Activated gamma-delta T cell (primary cell): ENCODE results near the gene PI4K2B.
"Not testable (repeated sequence)": the region's sequence is repeated elsewhere in the genome, so short reads cannot be mapped to it uniquely, and the experiment has no call there.

Experiments used
- DNase-seq: peaks from one replicate; lab custom pipeline; 2025; lab: John Stamatoyannopoulos, UW

PI4K2B gene

DNA sequence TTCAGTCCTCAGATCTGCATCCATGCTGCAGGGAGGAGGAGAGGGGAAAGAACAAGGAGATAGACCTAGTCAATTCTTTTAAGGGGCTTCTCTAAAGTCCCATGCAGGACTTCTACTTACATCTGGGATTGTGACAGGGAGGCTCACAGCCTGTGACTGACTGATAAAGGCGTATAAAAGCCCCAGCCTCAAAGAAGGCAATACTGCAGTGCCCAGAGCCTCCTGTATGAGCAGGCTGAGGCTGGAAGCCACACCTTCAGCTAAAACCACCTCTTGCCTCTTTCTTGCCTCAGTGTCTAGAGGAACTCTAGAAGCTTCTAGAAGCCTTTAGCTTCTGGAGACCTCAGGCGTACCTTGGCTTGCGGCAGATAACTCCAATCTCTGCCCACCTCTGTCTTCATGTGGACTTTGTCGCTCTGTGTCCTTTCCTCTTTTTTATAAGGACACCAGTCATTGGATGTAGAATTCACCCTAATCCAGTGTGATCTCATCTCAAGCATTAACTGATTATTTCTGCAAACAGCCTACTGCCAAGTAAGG lies 72.8 kb downstream of the PI4K2B start:
- DNase-seq = no peak

DNA sequence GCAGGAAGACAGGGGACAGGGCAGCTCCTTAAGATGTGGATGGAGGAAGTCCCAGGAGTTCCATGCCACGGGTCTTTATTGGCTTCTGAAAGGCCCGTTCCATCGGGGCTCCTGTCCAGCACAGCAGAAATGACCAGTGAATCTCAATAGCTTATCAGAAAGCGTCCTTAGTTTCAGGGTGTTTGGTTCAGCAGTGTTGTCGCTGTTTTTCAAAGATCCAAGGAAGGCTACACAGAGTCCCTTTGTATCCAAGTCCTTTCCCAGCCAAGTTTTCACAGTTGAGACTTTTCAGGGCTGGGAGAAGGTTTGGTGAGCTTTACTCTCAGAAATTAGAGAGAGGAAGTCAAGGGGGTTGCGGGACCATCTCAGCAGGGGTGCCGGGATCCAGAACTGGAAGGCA lies 73.8 kb downstream of the PI4K2B start:
- no peak for DNase-seq

DNA sequence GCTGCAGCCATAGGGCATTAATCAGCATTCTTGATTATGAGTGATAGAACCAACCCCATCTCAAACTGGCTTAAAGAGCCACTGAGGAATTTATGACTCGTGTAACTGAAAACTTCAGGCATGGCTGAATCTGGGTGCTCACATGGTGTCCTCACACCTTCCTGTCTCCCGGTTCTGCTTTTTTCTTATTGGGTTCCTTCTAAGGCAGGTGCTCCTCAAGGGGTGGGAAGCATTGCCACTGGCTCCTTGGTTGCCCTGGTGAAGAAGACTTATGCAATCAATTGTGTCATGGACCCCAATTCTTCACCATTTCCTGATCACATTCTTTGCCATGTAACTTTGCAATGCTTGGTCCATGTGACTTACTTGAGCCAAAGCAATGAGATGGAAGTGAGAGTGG lies 74.5 kb downstream of the PI4K2B start:
- DNase-seq = no peak

DNA sequence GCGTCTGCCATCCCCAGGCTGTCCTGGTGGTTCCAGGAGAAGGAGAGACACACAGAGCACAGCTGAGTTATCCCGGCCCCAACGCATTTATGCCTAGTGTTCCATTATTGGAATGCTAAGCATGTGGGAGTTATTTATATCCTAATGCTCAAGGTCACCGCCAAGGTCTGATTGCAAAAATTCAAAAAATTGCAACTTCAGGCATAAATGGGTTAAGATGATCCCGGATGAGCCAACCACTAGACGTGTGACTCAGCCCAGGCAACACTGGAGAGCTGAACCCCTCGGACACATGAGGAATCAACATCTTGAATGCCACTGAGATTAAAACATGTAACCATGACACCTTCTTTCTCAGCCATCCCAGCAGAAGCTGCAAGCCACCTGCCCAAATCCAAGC lies 74.9 kb downstream of the PI4K2B start:
- no peak for DNase-seq

DNA sequence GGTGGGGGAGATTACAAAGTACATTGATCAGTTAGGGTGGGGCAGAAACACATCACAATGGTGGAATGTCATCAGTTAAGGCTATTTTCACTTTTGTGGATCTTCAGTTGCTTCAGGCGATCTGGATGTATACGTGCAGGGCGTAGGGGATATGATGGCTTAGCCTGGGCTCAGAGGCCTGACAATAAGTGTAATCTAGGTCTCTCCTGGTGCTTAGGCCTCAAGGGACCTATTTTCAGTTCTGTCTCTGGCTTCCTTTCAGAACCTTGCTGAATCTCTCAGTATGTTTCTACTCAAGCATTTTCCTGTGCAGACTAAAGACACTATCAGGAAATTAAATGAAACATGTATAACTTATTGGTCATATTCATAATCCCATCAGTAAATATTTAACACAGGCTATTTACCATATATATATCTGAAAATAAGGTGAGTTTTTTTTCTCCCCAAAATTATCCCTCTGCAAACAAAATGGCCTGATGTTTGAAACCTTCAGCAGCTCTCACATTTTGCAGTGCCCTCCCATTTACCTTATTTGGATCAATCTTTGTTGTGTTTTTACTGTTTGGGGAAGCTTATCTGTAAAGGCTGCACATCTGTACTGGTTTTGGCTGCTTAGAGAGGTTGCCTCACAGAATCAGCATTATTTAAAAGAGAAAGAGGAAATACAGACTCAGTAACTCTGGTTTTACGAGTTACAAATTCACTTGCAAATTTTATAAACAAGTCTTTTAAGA lies 76.4 kb downstream of the PI4K2B start:
- DNase-seq = no peak

DNA sequence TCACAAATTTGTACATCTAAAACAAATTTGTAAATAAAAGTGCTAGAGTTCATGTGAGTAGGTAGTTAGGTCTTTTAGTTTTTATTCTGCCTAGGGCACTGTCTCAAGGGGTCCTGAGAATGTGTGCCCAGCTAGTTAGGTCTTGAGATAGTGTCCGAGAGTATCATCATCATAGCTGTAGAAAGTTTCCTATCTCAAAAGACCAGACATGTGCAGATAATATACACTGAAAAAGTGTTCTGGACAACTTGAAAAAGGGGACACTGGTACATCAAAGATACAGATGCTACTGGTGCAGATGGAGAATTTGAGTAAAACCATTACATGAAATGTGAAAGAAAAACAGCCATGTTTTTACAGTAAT lies 77.0 kb downstream of the PI4K2B start:
- DNase-seq = no peak

DNA sequence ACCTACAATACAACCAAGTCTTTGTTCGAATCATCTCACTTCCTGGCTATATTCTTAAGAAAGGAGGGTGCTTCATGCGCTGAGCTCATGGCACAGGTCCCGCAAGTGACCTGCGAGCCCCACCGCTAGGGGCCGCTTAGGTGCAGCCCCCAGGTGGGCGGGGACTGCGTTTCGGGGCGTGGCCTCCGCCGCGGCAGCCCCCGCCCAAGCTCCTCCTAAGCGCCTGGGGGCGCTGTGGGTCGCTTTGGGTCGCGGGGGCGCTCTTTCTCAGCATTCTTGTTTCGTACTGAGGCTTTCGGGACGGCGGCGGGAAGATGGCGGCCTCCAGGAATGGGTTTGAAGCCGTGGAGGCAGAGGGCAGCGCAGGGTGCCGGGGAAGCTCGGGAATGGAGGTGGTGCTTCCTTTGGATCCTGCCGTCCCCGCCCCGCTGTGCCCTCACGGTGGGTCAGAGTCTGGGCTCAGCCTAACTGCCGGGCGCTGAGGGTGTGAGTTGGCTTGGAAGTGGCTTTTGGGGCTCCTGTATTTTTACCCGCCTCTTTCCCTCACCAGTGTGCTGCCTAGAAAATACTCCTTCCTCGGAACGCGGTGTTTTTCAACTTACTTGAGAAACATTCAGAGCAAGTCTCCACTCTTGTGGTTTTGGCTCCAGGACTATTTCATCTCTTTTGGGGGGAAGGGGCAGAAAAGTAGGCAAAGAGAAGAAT lies 78.8 kb downstream of the PI4K2B start, which contains the start of gene ZCCHC4:
ZCCHC4 (plus strand) TSS at position 279 of the 705 bp plus-strand sequence; CDS start at position 315, 36 bp downstream.
- peak; percentile 80 for DNase-seq

DNA sequence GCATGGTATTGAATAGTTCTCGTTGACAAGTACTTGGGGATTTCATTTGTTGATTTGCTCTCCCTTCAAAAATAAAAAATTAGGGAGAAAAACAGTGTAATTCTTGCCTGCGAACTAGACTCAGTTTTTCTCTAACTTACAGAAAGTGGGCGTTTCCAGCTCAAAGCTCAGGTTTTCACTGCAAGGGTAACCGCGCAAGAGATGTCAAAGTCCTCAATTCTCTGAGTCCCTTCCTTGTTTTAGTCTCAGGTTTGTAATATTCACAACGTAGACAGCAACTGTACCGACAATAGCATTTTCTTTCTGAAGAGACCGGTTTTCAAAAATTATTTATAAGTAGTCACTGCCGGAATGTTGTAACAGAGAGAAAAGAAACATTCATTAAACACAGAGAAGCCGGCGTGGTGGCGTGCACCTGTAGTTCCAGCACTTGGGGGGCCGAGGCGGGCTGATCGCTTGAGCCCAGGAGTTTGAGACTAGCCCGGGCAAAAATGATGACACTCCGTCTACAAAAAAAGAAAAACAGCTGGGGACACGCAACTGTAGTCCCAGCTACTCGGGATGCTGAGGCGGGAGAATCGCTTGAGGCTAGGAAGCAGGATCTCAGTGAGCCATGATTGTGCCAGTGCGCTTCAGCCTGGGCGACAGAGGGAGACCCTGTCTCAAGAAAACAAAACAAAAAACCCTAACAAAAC lies 79.5 kb downstream of the PI4K2B start:
- DNase-seq = no peak

DNA sequence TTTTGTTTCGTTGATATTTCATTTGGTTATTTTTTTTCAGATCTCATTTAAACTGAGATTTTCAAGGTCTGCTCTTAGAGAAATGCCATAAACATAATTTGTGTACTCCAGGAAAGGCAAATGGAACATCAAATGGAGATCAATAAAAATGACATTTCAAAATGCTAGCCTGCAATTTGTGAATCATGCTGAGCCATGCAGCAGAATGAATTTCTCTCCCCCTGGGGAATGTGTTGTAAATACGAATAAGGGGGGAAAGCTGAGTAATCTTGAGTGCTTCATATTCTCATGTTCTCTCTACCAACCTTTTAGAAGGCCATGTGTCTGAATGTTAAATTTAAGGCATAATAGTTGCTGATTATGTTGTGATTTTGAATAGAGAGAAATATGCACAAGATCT lies 86.5 kb downstream of the PI4K2B start:
- DNase-seq = no peak

DNA sequence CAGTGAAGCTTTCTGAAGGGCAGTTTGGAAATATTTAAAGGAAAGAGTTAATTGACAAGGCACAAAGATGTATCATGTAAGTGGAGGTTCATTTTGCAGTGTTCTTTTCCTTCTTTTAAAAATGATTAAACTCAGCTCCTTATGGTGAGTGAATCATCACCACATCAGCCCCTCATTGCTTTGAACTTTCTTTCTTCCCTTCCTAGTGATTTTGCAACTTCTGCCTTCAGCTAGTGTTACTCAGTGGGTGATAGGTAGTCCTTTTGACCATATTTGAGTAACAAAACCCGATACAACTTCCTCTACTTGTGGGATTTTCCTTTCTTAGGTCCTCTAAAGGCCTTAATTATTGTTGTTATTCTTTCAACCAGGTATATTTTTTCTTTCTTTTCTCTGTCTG lies 86.9 kb downstream of the PI4K2B start:
- no peak for DNase-seq

DNA sequence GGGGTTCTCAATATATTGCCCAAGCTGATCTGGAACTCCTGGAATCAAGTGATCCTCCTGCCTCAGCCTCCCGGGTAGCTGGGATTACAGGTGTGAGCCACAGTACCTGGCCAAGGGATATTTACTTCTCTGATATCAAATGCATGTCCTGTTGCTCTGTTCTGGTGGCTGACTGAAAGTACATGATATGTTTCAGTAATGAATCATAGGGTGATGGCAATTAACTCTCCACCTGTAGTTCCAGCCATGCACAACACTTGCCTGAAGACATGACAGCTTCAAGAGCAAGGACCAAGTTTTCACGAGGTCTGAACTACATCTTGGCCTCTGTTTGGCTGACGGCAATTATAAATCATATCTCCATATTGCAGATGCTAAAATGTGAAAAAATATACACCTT lies 87.9 kb downstream of the PI4K2B start:
- no peak for DNase-seq

DNA sequence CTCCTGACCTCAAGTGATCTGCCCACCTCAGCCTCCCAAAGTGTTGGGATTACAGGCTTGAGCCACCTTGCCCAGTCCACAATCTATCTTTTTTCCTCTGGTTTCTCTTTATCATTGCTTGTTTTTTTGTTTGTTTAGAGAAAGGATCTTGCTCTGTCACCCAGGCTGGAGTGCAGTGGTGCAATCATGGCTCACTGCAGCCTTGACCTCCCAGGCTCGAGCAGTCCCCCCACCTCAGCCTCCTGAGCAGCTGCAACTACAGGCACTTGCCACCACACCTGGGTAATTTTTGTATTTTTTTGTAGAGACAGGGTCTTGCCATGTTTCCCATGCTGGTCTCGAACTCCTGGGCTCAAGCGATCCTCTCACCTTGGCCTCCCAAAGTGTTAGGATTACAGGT lies 94.6 kb downstream of the PI4K2B start:
- not testable (repeated sequence) for DNase-seq
